H1 (cell line): ENCODE data around the gene GLS. TPM values are rescaled to one million over a fixed set of nuclear protein-coding genes. Genes with fewer than 3 reads are reported as not detected.
"Not testable (repeated sequence)": the region's sequence is repeated elsewhere in the genome, so short reads cannot be mapped to it uniquely, and the experiment has no call there.

ENCODE experiments used
- CTCF ChIA-PET: fragments of 300-600 bp; sonication (Branson Sonifier 250); formaldehyde crosslinking; loops from one replicate; lab custom pipeline; 2021; ENCODE audit not compliant: partially characterized antibody; lab: Charles Lee
- POLR2A ChIA-PET: fragments of 300-600 bp; sonication (Branson Sonifier 250); formaldehyde crosslinking; loops from one replicate; lab custom pipeline; 2021; ENCODE audit warnings: inconsistent platforms; ENCODE audit not compliant: partially characterized antibody; lab: Charles Lee
- DNase-seq, 2 experiments: peaks; one replicate each; pipeline versions ENCODE4 v3.0.0 to v3.0.0-alpha.2; 2010 to 2022; ENCODE audit warnings: low spot score in 2 of 2, low read depth in 1 of 2, mixed read lengths in 1 of 2
- FAIRE-seq: peaks from 2 replicates; lab custom pipeline; 2011; peaks lifted over from hg19 to GRCh38; lab: Jason Lieb, UNC
- H2AFZ ChIP-seq: 2 replicates; pipeline ENCODE4 v1.8.1; 2012; ENCODE audit warnings: low read length, inconsistent platforms
- H2AK5ac ChIP-seq: 2 replicates; pipeline ENCODE4 v1.6.1; 2013; ENCODE audit warnings: low read depth, low read length
- H2BK120ac ChIP-seq: replicated peaks from 2 replicates; pipeline ENCODE3; 2013; ENCODE audit warnings: low read depth, low read length, inconsistent platforms
- H2BK12ac ChIP-seq: 2 replicates; pipeline ENCODE4 v1.6.1; 2013; ENCODE audit warnings: low read depth, low read length
- H2BK15ac ChIP-seq: 2 replicates; pipeline ENCODE4 v1.6.1; 2013; ENCODE audit warnings: low read length
- H2BK20ac ChIP-seq: 2 replicates; pipeline ENCODE4 v1.6.1; 2013; ENCODE audit warnings: low read length
- H2BK5ac ChIP-seq: 2 replicates; pipeline ENCODE4 v1.6.1; 2013; ENCODE audit warnings: low read depth, low read length
- H3K14ac ChIP-seq: 2 replicates; pipeline ENCODE4 v1.6.1; 2013; ENCODE audit warnings: inconsistent platforms; ENCODE audit not compliant: insufficient read length
- H3K18ac ChIP-seq: 2 replicates; pipeline ENCODE4 v1.6.1; 2013; ENCODE audit warnings: low read length; ENCODE audit errors: extremely low read depth
- H3K23ac ChIP-seq: 2 replicates; pipeline ENCODE4 v1.6.1; 2013; ENCODE audit warnings: inconsistent platforms; ENCODE audit not compliant: insufficient read length
- H3K23me2 ChIP-seq: 2 replicates; pipeline ENCODE4 v1.6.1; 2013; ENCODE audit warnings: low read depth, low read length
- H3K27ac ChIP-seq: 2 replicates; pipeline ENCODE4 v1.6.1; 2011; ENCODE audit warnings: low read depth, low read length, inconsistent platforms
- H3K27me3 ChIP-seq, 4 experiments: replicated peaks in 1 of 4; 1 replicate in 1 of 4; 2 replicates in 3 of 4; pipeline versions ENCODE4 v1.6.1 to v1.8.1; 2011 to 2013; ENCODE audit warnings: low read length in 3 of 4, mild to moderate bottlenecking in 3 of 4, inconsistent platforms in 2 of 4, mixed read lengths in 2 of 4, moderate library complexity in 1 of 4; ENCODE audit not compliant: control insufficient read depth in 3 of 4, insufficient read depth in 3 of 4; ENCODE audit errors: extremely low read depth in 1 of 4
- H3K36me3 ChIP-seq, 4 experiments: 2 replicates each; pipeline versions ENCODE4 v1.6.1 to v1.8.1; 2011 to 2013; ENCODE audit warnings: mild to moderate bottlenecking in 4 of 4, low read length in 3 of 4, moderate library complexity in 2 of 4, control low read depth in 1 of 4, inconsistent platforms in 1 of 4; ENCODE audit not compliant: insufficient read depth in 4 of 4, control insufficient read depth in 2 of 4
- H3K4ac ChIP-seq: replicated peaks from 2 replicates; pipeline ENCODE3; 2013; ENCODE audit warnings: low read length, low read depth, mixed read lengths, inconsistent platforms; ENCODE audit not compliant: insufficient read length
- H3K4me1 ChIP-seq, 4 experiments: replicated peaks in 1 of 4; 1 replicate in 1 of 4; 2 replicates in 3 of 4; pipeline versions ENCODE4 v1.6.1 to v1.8.1; 2011 to 2013; ENCODE audit warnings: low read length in 3 of 4, inconsistent platforms in 2 of 4, mixed read lengths in 1 of 4; ENCODE audit not compliant: insufficient read depth in 4 of 4, control insufficient read depth in 3 of 4
- H3K4me2 ChIP-seq, 2 experiments: 2 replicates each; pipeline versions ENCODE4 v1.6.1 to v1.8.1; 2011 to 2013; ENCODE audit warnings: low read depth in 2 of 2, low read length in 2 of 2, control low read depth in 1 of 2, inconsistent platforms in 1 of 2, mild to moderate bottlenecking in 1 of 2; ENCODE audit not compliant: insufficient read depth in 1 of 2
- H3K4me3 ChIP-seq, 4 experiments: fragments of 200-600, 300-600 bp in 1 of 4; sonication (generic), shearing (Covaris generic), sonication (Bioruptor Twin) in 1 of 4; 2 replicates each; pipeline versions ENCODE4 v1.5.1 to v1.8.1; 2011 to 2016; ENCODE audit warnings: low read length in 4 of 4, low read depth in 3 of 4, control low read depth in 2 of 4, inconsistent platforms in 2 of 4, mild to moderate bottlenecking in 2 of 4, mixed read lengths in 1 of 4, moderate library complexity in 1 of 4; ENCODE audit not compliant: insufficient read depth in 2 of 4; ENCODE audit errors: extremely low read depth in 1 of 4
- H3K56ac ChIP-seq: replicated peaks from 2 replicates; pipeline ENCODE3; 2013; ENCODE audit warnings: low read depth, mild to moderate bottlenecking, mixed read lengths, low read length, inconsistent platforms; ENCODE audit not compliant: insufficient read length
- H3K79me1 ChIP-seq: 2 replicates; pipeline ENCODE4 v1.6.1; 2013; ENCODE audit warnings: low read depth, low read length, control low read depth
- H3K79me2 ChIP-seq, 2 experiments: 2 replicates each; pipeline versions ENCODE4 v1.6.1 to v1.8.1; 2012 to 2013; ENCODE audit warnings: low read length in 2 of 2, mild to moderate bottlenecking in 2 of 2, inconsistent platforms in 1 of 2; ENCODE audit not compliant: insufficient read depth in 2 of 2, control insufficient read depth in 1 of 2
- H3K9ac ChIP-seq, 4 experiments: replicated peaks in 1 of 4; 1 replicate in 1 of 4; 2 replicates in 3 of 4; pipeline versions ENCODE4 v1.6.1 to v1.8.1; 2011 to 2013; ENCODE audit warnings: low read depth in 3 of 4, low read length in 3 of 4, control low read depth in 2 of 4, mild to moderate bottlenecking in 2 of 4, moderate library complexity in 2 of 4, inconsistent platforms in 1 of 4; ENCODE audit errors: extremely low read depth in 1 of 4
- H3K9me3 ChIP-seq, 2 experiments: 2 replicates each; pipeline versions ENCODE4 v1.6.1 to v1.8.1; 2012 to 2013; ENCODE audit warnings: mild to moderate bottlenecking in 2 of 2, moderate library complexity in 2 of 2, control low read depth in 1 of 2, inconsistent platforms in 1 of 2, low read depth in 1 of 2, low read length in 1 of 2, mixed read lengths in 1 of 2; ENCODE audit not compliant: insufficient read depth in 2 of 2
- H4K20me1 ChIP-seq, 2 experiments: replicated peaks in 1 of 2; 2 replicates each; pipeline versions ENCODE3 to v1.8.1; 2011 to 2013; ENCODE audit warnings: inconsistent platforms in 2 of 2, low read length in 2 of 2, mild to moderate bottlenecking in 1 of 2; ENCODE audit not compliant: insufficient read depth in 2 of 2, control insufficient read depth in 1 of 2
- H4K5ac ChIP-seq: 2 replicates; pipeline ENCODE4 v1.6.1; 2013; ENCODE audit warnings: low read length, low read depth, mixed read lengths, inconsistent platforms; ENCODE audit not compliant: insufficient read length
- H4K8ac ChIP-seq: 2 replicates; pipeline ENCODE4 v1.8.0; 2013; ENCODE audit warnings: mild to moderate bottlenecking, moderate library complexity, low read length, inconsistent platforms; ENCODE audit not compliant: insufficient read depth; ENCODE audit errors: extremely low read depth
- H4K91ac ChIP-seq: replicated peaks from 2 replicates; pipeline ENCODE3; 2013; ENCODE audit warnings: low read length, mixed read lengths, inconsistent platforms; ENCODE audit not compliant: insufficient read length
- CREB1 ChIP-seq: IDR thresholded peaks from 2 replicates; pipeline ENCODE4 v1.6.1; 2012; ENCODE audit warnings: inconsistent platforms
- GABPA ChIP-seq: IDR thresholded peaks from 2 replicates; pipeline ENCODE4 v1.6.1; 2011; ENCODE audit warnings: mild to moderate bottlenecking, low read length, moderate library complexity, borderline replicate concordance; ENCODE audit not compliant: insufficient read depth
- WGBS, 2 experiments: shearing (Covaris generic) in 1 of 2; methylation state at CpG; one replicate each; pipeline versions ENCODE4 v1.1.6 to v1.1.7; 2013 to 2015; ENCODE audit warnings: low lambda C conversion rate in 2 of 2, mixed read lengths in 2 of 2, inconsistent platforms in 1 of 2, low coverage in 1 of 2, missing lambda C conversion rate in 1 of 2; ENCODE audit not compliant: insufficient replicate concordance in 2 of 2, insufficient coverage in 1 of 2, insufficient read length in 1 of 2; ENCODE audit errors: extremely low coverage in 1 of 2, missing lambda C conversion rate in 1 of 2; 5-methylcytosine and 5-hydroxymethylcytosine counted together
- polyA plus RNA-seq, 7 experiments: library from polyadenylated mRNA; depleted of rRNA in 3 of 7; stranded (reverse) in 5 of 7; unstranded in 2 of 7; fragments of >200 nt in 5 of 7; fragments of 200-250 nt in 2 of 7; gene quantifications; 1 replicate in 5 of 7; 2 replicates in 1 of 7; 4 replicates in 1 of 7; pipeline versions ENCODE4 v1.2.1 to v1.2.3, GENCODE V29; 2011 to 2013; ENCODE audit warnings: missing spikeins in 2 of 7, mixed read lengths in 2 of 7
- total RNA-seq: library from RNA; stranded (reverse); fragmentation: NEBNext Ultra II Directional; extraction: Animal tissue kit (Norgen Biotek cat#: 25700); gene quantifications from 2 replicates; pipeline ENCODE4 v1.2.1, GENCODE V29; 2021

The GLS gene
- total and polyA plus RNA-seq, 2 of the 8 experiments (the other 6 are each of a cell fraction or from before 2014, with no cell fraction given), result 15.7 to 89.8 TPM

DNA sequence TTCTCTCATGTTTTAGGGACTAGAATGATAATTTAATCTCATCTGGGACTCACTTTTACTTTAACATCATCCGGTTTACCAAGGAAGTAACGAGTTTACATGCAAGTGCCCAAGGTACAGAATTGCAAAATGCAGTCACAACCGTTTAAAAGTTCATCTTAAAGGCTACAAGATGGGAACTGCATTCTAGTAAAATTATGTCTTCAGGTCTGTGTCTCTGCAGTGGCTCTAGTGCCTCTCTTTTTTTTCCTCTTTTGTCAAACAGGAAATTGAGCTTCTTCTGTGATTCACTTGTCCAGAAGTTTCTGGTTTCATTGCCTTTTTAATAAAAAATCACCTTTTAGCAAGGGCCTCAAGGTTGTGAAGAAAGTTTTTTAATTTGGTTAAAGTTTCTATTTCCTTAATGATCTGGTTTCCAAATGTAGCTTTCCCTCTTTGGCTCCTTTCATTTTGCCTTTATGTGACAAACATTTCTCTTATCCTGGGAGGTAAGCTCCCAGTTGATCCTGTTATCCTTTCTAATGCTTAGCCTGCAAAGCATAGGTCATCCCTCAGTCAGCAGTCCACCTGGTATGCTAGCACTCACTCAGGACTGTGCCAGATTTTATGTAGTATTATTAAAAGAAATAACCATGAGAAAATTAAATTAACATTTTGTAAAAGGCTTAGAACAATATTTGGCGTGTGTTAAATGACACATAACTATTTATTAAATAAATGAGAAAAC, 2.4 kb downstream of the GLS start (continued):
- TF ChIP-seq GABPA (no peak), CREB1 (no peak)

- H3K79me1 ChIP-seq, H2BK12ac ChIP-seq, H3K14ac ChIP-seq, H3K4me3 ChIP-seq, POLR2A ChIA-PET, FAIRE-seq, H3K56ac ChIP-seq, H3K9ac ChIP-seq, H2AK5ac ChIP-seq, H3K9me3 ChIP-seq, H2BK5ac ChIP-seq, H4K20me1 ChIP-seq, H3K36me3 ChIP-seq, H3K23me2 ChIP-seq, H2BK20ac ChIP-seq, H3K4me2 ChIP-seq, H3K27ac ChIP-seq, H3K4ac ChIP-seq, H2AFZ ChIP-seq, H3K23ac ChIP-seq, H4K5ac ChIP-seq, CTCF ChIA-PET, DNase-seq, H3K27me3 ChIP-seq, H2BK15ac ChIP-seq, H4K91ac ChIP-seq, H2BK120ac ChIP-seq, H3K18ac ChIP-seq, H4K8ac ChIP-seq: not testable (repeated sequence)
- peaks cover 0 to 16% (median 5%) of the 10 kb centered on the region in 4 experiments; a peak in 2 of 7 replicates for H3K4me1 ChIP-seq
- peaks cover 3 to 91% of the 10 kb centered on the region in 2 experiments; a peak in 3 of 4 replicates for H3K79me2 ChIP-seq
- 89% methylated on average over 6 of the region's 6 CpGs; no CpG with 5 or more reads in 1 of the 2 experiments for WGBS, 2 experiments
These were observed 5.2 kb downstream of the GLS start for GRCh38 chr2:190885844-190886243.
